ENCODE measurements around the gene SPATA3.

Gene SPATA3

GRCh38 chr2:231043796-231044195, 47.9 kb downstream of the SPATA3 start:
- DNase-seq: no peak
- intact Hi-C loops (cut with DNase I): no loop called here

GRCh38 chr2:231046916-231047273, 51.0 kb downstream of the SPATA3 start:
- intact Hi-C loops (cut with DNase I): no loop called here
- DNase-seq: no peak

- peak; percentile 60 to 96 (median 71) for DNase-seq
- intact Hi-C loops (cut with DNase I): no loop called here
Measured at GRCh38 chr2:231047274-231047922, 51.5 kb downstream of the SPATA3 start.

- peak in 1 of 10 donors; percentile 13 for DNase-seq
- intact Hi-C loops (cut with DNase I): no loop called here
Measured at GRCh38 chr2:231047923-231048915, 52.3 kb downstream of the SPATA3 start.

- intact Hi-C loops (cut with DNase I): loop anchor here (10.0 kb wide), 1 partner anchor 225 kb away; no protein-coding TSS in a partner anchor
Measured at GRCh38 chr2:231049286-231050017, 53.5 kb downstream of the SPATA3 start.

GRCh38 chr2:231050018-231050901, 54.3 kb downstream of the SPATA3 start:
- peak in 5 of 10 donors; percentile 10 to 84 (median 54) for DNase-seq
- intact Hi-C loops (cut with DNase I): loop anchor here (10.0 kb wide), 1 partner anchor 225 kb away; no protein-coding TSS in a partner anchor

More at GRCh38 chr2:231049286-231050017, 53.5 kb downstream of the SPATA3 start:
- no peak for DNase-seq

- intact Hi-C loops (cut with DNase I): loop anchor here (10.0 kb wide), 1 partner anchor 226 kb away; no protein-coding TSS in a partner anchor
- DNase-seq: peak in 1 of 10 donors; percentile 80
Measured at GRCh38 chr2:231051116-231051515, 55.2 kb downstream of the SPATA3 start.

- DNase-seq: peak; percentile 72 to 98 (median 86)
- intact Hi-C loops (cut with DNase I): loop anchor here (2.0 to 10.0 kb wide), 2 partner anchors 150 to 228 kb away; no protein-coding TSS in a partner anchor
Measured at GRCh38 chr2:231052494-231053451, 56.9 kb downstream of the SPATA3 start.

- DNase-seq: no peak
- intact Hi-C loops (cut with DNase I): loop anchor here (2.0 to 10.0 kb wide), 2 partner anchors 151 to 229 kb away; no protein-coding TSS in a partner anchor
Measured at GRCh38 chr2:231053846-231054245, 57.9 kb downstream of the SPATA3 start.

GRCh38 chr2:231056453-231057416, 60.8 kb downstream of the SPATA3 start, which contains the start of gene PSMD1:
Gene PSMD1, plus strand, starts transcription at chr2:231056867. Its CDS starts 159 bp downstream, at chr2:231057026.
- peak; percentile 85 to 98 (median 91) for DNase-seq
- intact Hi-C loops (cut with DNase I): loop anchor here (10.0 kb wide), 1 partner anchor 232 kb away; no protein-coding TSS in a partner anchor

GRCh38 chr2:231057590-231057989, 61.7 kb downstream of the SPATA3 start:
- no peak for DNase-seq
- intact Hi-C loops (cut with DNase I): loop anchor here (10.0 kb wide), 1 partner anchor 233 kb away; no protein-coding TSS in a partner anchor
